NT2/D1 (cell line): Measurements from ENCODE around the gene UCHL1.

Experiments
- DNase-seq: peaks from one replicate; pipeline ENCODE4 v3.0.0-alpha.2; 2011; ENCODE audit warnings: low read depth, low spot score
- H3K27me3 ChIP-seq: 2 replicates; pipeline ENCODE4 v1.6.0; 2011; ENCODE audit warnings: mild to moderate bottlenecking; ENCODE audit not compliant: insufficient read length, insufficient read depth
- H3K36me3 ChIP-seq: 2 replicates; pipeline ENCODE4 v1.6.1; 2011; ENCODE audit warnings: mild to moderate bottlenecking, low read length, mixed read lengths; ENCODE audit not compliant: insufficient read depth, insufficient read length
- H3K4me1 ChIP-seq: 2 replicates; pipeline ENCODE4 v1.5.1; 2011; ENCODE audit not compliant: insufficient read depth, insufficient read length
- H3K4me3 ChIP-seq: 2 replicates; pipeline ENCODE4 v1.5.1; 2011; ENCODE audit warnings: low read depth; ENCODE audit not compliant: insufficient read length
- H3K9ac ChIP-seq: 2 replicates; pipeline ENCODE4 v1.6.0; 2011; ENCODE audit warnings: low read depth; ENCODE audit not compliant: insufficient read length
- H3K9me3 ChIP-seq: 2 replicates; pipeline ENCODE4 v1.5.1; 2011; ENCODE audit warnings: mild to moderate bottlenecking, low read length; ENCODE audit not compliant: insufficient read depth
- SUZ12 ChIP-seq: IDR thresholded peaks from 2 replicates; pipeline ENCODE4 v1.6.1; 2011; ENCODE audit not compliant: insufficient read length, insufficient read depth; ENCODE audit errors: extremely low read depth
- YY1 ChIP-seq: IDR thresholded peaks from 2 replicates; pipeline ENCODE4 v1.6.1; 2011; ENCODE audit not compliant: insufficient read length, insufficient read depth
- ZNF274 ChIP-seq: IDR thresholded peaks from 2 replicates; pipeline ENCODE4 v1.6.1; 2011; ENCODE audit warnings: mild to moderate bottlenecking, low read depth, low read length

UCHL1 gene

GRCh38 chr4:41236508-41236907, 20.2 kb upstream of the UCHL1 start:
- Histone ChIP-seq H3K9ac (no peak overlapping the region), H3K4me3 (no peak overlapping the region), H3K36me3 (no peaks in the 10 kb centered on the region), H3K9me3 (no peaks in the 10 kb centered on the region), H3K4me1 (no peaks in the 10 kb centered on the region), H3K27me3 (no peaks in the 10 kb centered on the region)
- TF ChIP-seq ZNF274 (no peak), SUZ12 (no peak), YY1 (no peak)
- no peak for DNase-seq

- H3K36me3 ChIP-seq, result no peaks in the 10 kb centered on the region
- H3K4me3 ChIP-seq, result no peak overlapping the region
- H3K9me3 ChIP-seq, result no peaks in the 10 kb centered on the region
- TF ChIP-seq ZNF274 (no peak), SUZ12 (no peak), YY1 (no peak)
- DNase-seq, result no peak
- H3K9ac ChIP-seq, result no peak overlapping the region
- H3K27me3 ChIP-seq, result no peaks in the 10 kb centered on the region
- H3K4me1 ChIP-seq, result no peaks in the 10 kb centered on the region
Observed at GRCh38 chr4:41241919-41242318, 14.8 kb upstream of the UCHL1 start.

GRCh38 chr4:41245983-41246382, 10.7 kb upstream of the UCHL1 start:
- H3K36me3 ChIP-seq, result no peaks in the 10 kb centered on the region
- H3K9me3 ChIP-seq, result no peaks in the 10 kb centered on the region
- TF ChIP-seq YY1, result no peak
- TF ChIP-seq ZNF274, result no peak
- TF ChIP-seq SUZ12, result no peak
- no peak for DNase-seq
- no peaks in the 10 kb centered on the region for H3K4me1 ChIP-seq
- H3K27me3 ChIP-seq, result no peaks in the 10 kb centered on the region
- no peak overlapping the region for H3K9ac ChIP-seq
- H3K4me3 ChIP-seq, result no peak overlapping the region

GRCh38 chr4:41256131-41256739, 493 bp upstream of the UCHL1 start:
- Histone ChIP-seq H3K4me1 (no peaks in the 10 kb centered on the region), H3K27me3 (no peaks in the 10 kb centered on the region), H3K4me3 (peak overlapping the region; percentile 81), H3K36me3 (peaks cover 39% of the 10 kb centered on the region), H3K9ac (peak overlapping the region; percentile 42), H3K9me3 (no peaks in the 10 kb centered on the region)
- DNase-seq, result no peak
- TF ChIP-seq SUZ12, result no peak
- TF ChIP-seq ZNF274, result no peak
- TF ChIP-seq YY1, result no peak

GRCh38 chr4:41257257-41257901, 651 bp downstream of the UCHL1 start:
- no peaks in the 10 kb centered on the region for H3K9me3 ChIP-seq
- TF ChIP-seq SUZ12, result no peak
- no peak for TF ChIP-seq ZNF274
- TF ChIP-seq YY1, result no peak
- H3K27me3 ChIP-seq, result no peaks in the 10 kb centered on the region
- DNase-seq, result no peak
- H3K4me3 ChIP-seq, result peak overlapping the region; percentile 81
- H3K36me3 ChIP-seq, result peaks cover 50% of the 10 kb centered on the region
- H3K4me1 ChIP-seq, result no peaks in the 10 kb centered on the region
- peak overlapping the region; percentile 86 for H3K9ac ChIP-seq

- peak overlapping the region; percentile 86 for H3K9ac ChIP-seq
- TF ChIP-seq SUZ12 (no peak), ZNF274 (no peak)
- peak overlapping the region; percentile 81 for H3K4me3 ChIP-seq
- H3K4me1 ChIP-seq, result no peaks in the 10 kb centered on the region
- H3K27me3 ChIP-seq, result no peaks in the 10 kb centered on the region
- no peak for DNase-seq
- no peaks in the 10 kb centered on the region for H3K9me3 ChIP-seq
- peaks cover 55% of the 10 kb centered on the region for H3K36me3 ChIP-seq
Observed at GRCh38 chr4:41257906-41258305, 1.2 kb downstream of the UCHL1 start.

GRCh38 chr4:41258783-41259182, 2.1 kb downstream of the UCHL1 start:
- Histone ChIP-seq H3K9me3 (no peaks in the 10 kb centered on the region), H3K4me1 (no peaks in the 10 kb centered on the region), H3K9ac (no peak overlapping the region), H3K27me3 (no peaks in the 10 kb centered on the region), H3K4me3 (peak overlapping the region; percentile 1), H3K36me3 (peaks cover 64% of the 10 kb centered on the region)
- DNase-seq, result no peak
- no peak for TF ChIP-seq YY1
- no peak for TF ChIP-seq SUZ12
- no peak for TF ChIP-seq ZNF274
